HCT116 (cell line): ENCODE data around the gene MAB21L3.

Source experiments
- CTCF ChIP-seq, 3 experiments: fragments of 200-600 bp in 1 of 3; sonication (generic) in 1 of 3; IDR thresholded peaks in 2 of 3; conservative IDR thresholded peaks in 1 of 3; 2 replicates each; pipeline ENCODE4 v1.5.1; 2012 to 2017; ENCODE audit warnings: low read depth in 2 of 3, low read length in 2 of 3, antibody characterized with exemption in 1 of 3, borderline replicate concordance in 1 of 3, control low read depth in 1 of 3, mild to moderate bottlenecking in 1 of 3, mixed read lengths in 1 of 3, mixed run types in 1 of 3, moderate library complexity in 1 of 3; ENCODE audit not compliant: insufficient read depth in 1 of 3
- EZH2phosphoT487 ChIP-seq: fragments of 200-600 bp; IDR thresholded peaks from 2 replicates; pipeline ENCODE4 v1.6.1; 2018; ENCODE audit warnings: antibody characterized with exemption, borderline replicate concordance
- FOSL1 ChIP-seq: IDR thresholded peaks from 2 replicates; pipeline ENCODE4 v1.6.1; 2012; ENCODE audit warnings: low read depth
- POLR2A ChIP-seq: IDR thresholded peaks from 2 replicates; pipeline ENCODE4 v1.7.0; 2011; ENCODE audit warnings: borderline replicate concordance; ENCODE audit not compliant: insufficient read depth, insufficient read length; ENCODE audit errors: extremely low read depth
- RAD21 ChIP-seq: IDR thresholded peaks from 2 replicates; pipeline ENCODE4 v1.6.1; 2012; ENCODE audit warnings: low read depth, mild to moderate bottlenecking
- REST ChIP-seq: IDR thresholded peaks from 2 replicates; pipeline ENCODE4 v1.6.1; 2012; ENCODE audit warnings: low read depth
- SIN3A ChIP-seq: IDR thresholded peaks from 2 replicates; pipeline ENCODE4 v1.6.1; 2012; ENCODE audit warnings: low read depth
- TCF7L2 ChIP-seq: IDR thresholded peaks from 2 replicates; pipeline ENCODE4 v1.7.0; 2011; ENCODE audit warnings: borderline replicate concordance, inconsistent platforms; ENCODE audit not compliant: insufficient read depth, insufficient read length; ENCODE audit errors: extremely low read depth
- ZNF274 ChIP-seq: fragments of 200-500 bp; sonication (Bioruptor generic); IDR thresholded peaks from 2 replicates; pipeline ENCODE4 v1.6.1; 2014; ENCODE audit warnings: mild to moderate bottlenecking, low read depth, low read length, inconsistent platforms
- TF ChIP-seq, protein P1 (sequence below): IDR thresholded peaks from 2 replicates; pipeline ENCODE4 v1.6.1; 2012
- TF ChIP-seq, protein P2 (sequence below): IDR thresholded peaks from 2 replicates; pipeline ENCODE4 v1.6.1; 2012

- TF ChIP-seq CTCF (IDR thresholded peaks at IDR 0.05 in 2 of 3, conservative IDR thresholded peaks at IDR 0.05 in 1 of 3; ENCODE audit: borderline replicate concordance in 1 of 3, insufficient read depth in 1 of 3, low read depth in 2 of 3, low read length in 2 of 3) (no peak), POLR2A (no peak), TCF7L2 (no peak), ZNF274 (no peak), REST (no peak), SIN3A (no peak), FOSL1 (no peak), EZH2phosphoT487 (no peak), RAD21 (no peak)
- TF ChIP-seq, protein P1, sequence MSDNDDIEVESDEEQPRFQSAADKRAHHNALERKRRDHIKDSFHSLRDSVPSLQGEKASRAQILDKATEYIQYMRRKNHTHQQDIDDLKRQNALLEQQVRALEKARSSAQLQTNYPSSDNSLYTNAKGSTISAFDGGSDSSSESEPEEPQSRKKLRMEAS: no peak
- TF ChIP-seq, protein P2, sequence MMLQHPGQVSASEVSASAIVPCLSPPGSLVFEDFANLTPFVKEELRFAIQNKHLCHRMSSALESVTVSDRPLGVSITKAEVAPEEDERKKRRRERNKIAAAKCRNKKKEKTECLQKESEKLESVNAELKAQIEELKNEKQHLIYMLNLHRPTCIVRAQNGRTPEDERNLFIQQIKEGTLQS: no peak
These were observed 3.8 kb upstream of the MAB21L3 start for GRCh38 chr1:116107371-116107770.
